ENCODE results near the gene MPRIP. TPM values are rescaled to one million over a fixed set of nuclear protein-coding genes. Genes with fewer than 3 reads are reported as not detected.

Gene MPRIP
- total RNA-seq, 1 experiment from 2014 or later: 443 TPM

DNA sequence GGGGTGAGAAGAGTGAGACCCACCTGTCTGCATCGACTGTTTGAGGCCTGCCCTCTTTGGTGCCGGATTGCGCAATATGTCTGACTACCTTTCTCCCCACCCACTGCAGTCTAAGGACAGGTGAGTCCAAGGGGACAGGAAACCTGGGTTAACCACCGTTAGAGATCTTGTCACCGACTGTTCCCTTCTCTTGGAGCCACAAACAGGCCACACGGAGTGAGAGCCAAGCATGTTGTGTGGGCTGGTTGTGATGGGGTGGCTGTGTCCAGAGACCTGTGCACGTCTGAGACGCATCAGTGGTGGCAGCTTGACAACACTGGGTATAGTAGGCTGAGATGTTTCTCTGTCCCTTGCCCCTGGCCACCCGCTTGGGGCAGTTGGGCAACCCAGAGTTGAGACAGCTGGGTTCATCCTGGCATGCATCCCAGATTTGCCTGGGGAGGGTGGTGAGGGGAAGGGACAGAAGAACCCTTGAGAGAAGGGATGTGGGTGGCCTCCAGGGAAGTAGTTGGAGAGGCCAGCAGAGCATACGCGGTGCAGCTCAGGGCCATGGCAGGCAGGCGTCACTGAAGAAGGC lies 21.4 kb downstream of the MPRIP start:
- TF ChIP-seq, protein P1, sequence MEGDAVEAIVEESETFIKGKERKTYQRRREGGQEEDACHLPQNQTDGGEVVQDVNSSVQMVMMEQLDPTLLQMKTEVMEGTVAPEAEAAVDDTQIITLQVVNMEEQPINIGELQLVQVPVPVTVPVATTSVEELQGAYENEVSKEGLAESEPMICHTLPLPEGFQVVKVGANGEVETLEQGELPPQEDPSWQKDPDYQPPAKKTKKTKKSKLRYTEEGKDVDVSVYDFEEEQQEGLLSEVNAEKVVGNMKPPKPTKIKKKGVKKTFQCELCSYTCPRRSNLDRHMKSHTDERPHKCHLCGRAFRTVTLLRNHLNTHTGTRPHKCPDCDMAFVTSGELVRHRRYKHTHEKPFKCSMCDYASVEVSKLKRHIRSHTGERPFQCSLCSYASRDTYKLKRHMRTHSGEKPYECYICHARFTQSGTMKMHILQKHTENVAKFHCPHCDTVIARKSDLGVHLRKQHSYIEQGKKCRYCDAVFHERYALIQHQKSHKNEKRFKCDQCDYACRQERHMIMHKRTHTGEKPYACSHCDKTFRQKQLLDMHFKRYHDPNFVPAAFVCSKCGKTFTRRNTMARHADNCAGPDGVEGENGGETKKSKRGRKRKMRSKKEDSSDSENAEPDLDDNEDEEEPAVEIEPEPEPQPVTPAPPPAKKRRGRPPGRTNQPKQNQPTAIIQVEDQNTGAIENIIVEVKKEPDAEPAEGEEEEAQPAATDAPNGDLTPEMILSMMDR (conservative IDR thresholded peaks at IDR 0.05): no peak
- TF ChIP-seq EZH2 (IDR thresholded peaks at IDR 0.05; ENCODE audit: low read depth): no peak
- no peaks in the 10 kb centered on the region for H3K27me3 ChIP-seq (ENCODE audit: insufficient read depth, low read depth)
- H3K36me3 ChIP-seq (ENCODE audit: low read depth): peaks cover 60% of the 10 kb centered on the region
- ChIA-PET CTCF (no interaction called here), POLR2A (ENCODE audit: unreplicated experiment) (no interaction called here)
- H3K4me1 ChIP-seq (replicated peaks; ENCODE audit: insufficient read depth): peaks cover 76% of the 10 kb centered on the region
- H3K27ac ChIP-seq: peak overlapping the region; percentile 35
- no peak overlapping the region for H2AFZ ChIP-seq
- no peaks in the 10 kb centered on the region for H3K9me2 ChIP-seq (ENCODE audit: insufficient read depth)
- peak overlapping the region; percentile 26 for H3K4me2 ChIP-seq
- DNase-seq: peak; percentile 56 to 84
- no TSS peak for BruUV-seq (replicated peaks)
- H3F3A ChIP-seq (ENCODE audit: insufficient read depth, low read depth): peaks cover 92% of the 10 kb centered on the region
- peaks cover 84% of the 10 kb centered on the region for H4K20me1 ChIP-seq (ENCODE audit: insufficient read depth)
- H3K4me3 ChIP-seq: no peak overlapping the region
- peaks cover 100% of the 10 kb centered on the region for H3K79me2 ChIP-seq (ENCODE audit: low read depth)
- intact Hi-C loops (cut with micrococcal nuclease; ENCODE audit: unreplicated experiment): loop anchor here (1.0 kb wide), 1 partner anchor 15 kb away; no protein-coding TSS in a partner anchor
- no peaks in the 10 kb centered on the region for H3K9me3 ChIP-seq (ENCODE audit: insufficient read depth, low read depth)

DNA sequence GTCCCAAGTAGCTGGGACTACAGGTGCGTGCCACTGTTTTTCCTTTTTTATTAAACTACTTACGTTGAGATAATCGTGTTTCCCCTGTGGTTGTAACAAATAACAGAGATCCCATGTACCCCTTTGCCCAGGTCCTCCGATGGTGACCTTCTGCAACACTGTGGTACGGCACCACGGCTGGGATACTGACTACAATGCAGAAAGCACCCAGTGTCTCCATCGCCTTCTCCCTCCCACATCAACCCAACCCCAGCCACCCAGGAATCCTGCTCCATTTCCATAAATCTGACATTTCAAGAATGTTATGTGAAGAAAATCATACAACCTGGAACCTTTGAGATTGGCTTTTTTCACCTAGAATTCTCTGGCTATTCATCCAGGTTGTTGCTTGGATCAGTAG lies 22.1 kb downstream of the MPRIP start:
- H2AFZ ChIP-seq: no peak overlapping the region
- no peak overlapping the region for H3K4me2 ChIP-seq
- H3K4me1 ChIP-seq (replicated peaks; ENCODE audit: insufficient read depth): peaks cover 83% of the 10 kb centered on the region
- ChIA-PET CTCF (no interaction called here), POLR2A (ENCODE audit: unreplicated experiment) (no interaction called here)
- intact Hi-C loops (cut with micrococcal nuclease; ENCODE audit: unreplicated experiment): no loop called here
- no peaks in the 10 kb centered on the region for H3K9me2 ChIP-seq (ENCODE audit: insufficient read depth)
- DNase-seq: no peak
- H3K4me3 ChIP-seq: no peak overlapping the region
- no peaks in the 10 kb centered on the region for H3K9me3 ChIP-seq (ENCODE audit: insufficient read depth, low read depth)
- BruUV-seq (replicated peaks): no TSS peak
- peak overlapping the region; percentile 26 for H3K27ac ChIP-seq
- peaks cover 91% of the 10 kb centered on the region for H3F3A ChIP-seq (ENCODE audit: insufficient read depth, low read depth)
- no peaks in the 10 kb centered on the region for H3K27me3 ChIP-seq (ENCODE audit: insufficient read depth, low read depth)
- H3K36me3 ChIP-seq (ENCODE audit: low read depth): peaks cover 60% of the 10 kb centered on the region
- H4K20me1 ChIP-seq (ENCODE audit: insufficient read depth): peaks cover 83% of the 10 kb centered on the region
- peaks cover 100% of the 10 kb centered on the region for H3K79me2 ChIP-seq (ENCODE audit: low read depth)
- TF ChIP-seq, protein P1 (conservative IDR thresholded peaks at IDR 0.05): no peak
- TF ChIP-seq EZH2 (IDR thresholded peaks at IDR 0.05; ENCODE audit: low read depth): no peak

DNA sequence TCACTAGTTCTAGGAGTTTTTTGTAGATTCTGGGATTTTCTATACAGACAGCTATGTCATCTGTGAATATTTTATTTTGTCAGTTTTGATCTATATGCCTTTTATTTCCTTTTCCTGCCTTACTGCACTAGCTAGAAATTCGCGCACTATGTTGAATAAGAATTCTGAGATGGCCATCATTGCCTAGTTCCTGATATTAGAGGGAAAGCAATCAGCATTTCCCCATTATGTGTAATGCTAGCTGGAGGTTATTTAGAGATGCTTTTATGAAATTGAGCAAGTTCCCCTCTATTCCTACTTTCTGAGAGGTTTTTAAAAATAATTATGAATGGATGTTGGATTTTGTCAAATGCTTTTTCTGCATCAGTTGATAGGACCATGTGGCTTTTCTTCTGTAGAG lies 23.8 kb downstream of the MPRIP start:
- POLR2A ChIA-PET (ENCODE audit: unreplicated experiment): no interaction called here
- no peaks in the 10 kb centered on the region for H3K27me3 ChIP-seq (ENCODE audit: insufficient read depth, low read depth)
- peaks cover 64% of the 10 kb centered on the region for H3K36me3 ChIP-seq (ENCODE audit: low read depth)
- intact Hi-C loops (cut with micrococcal nuclease; ENCODE audit: unreplicated experiment): no loop called here
- TF ChIP-seq, protein P1 (conservative IDR thresholded peaks at IDR 0.05): no peak
- no peak for TF ChIP-seq EZH2 (IDR thresholded peaks at IDR 0.05; ENCODE audit: low read depth)
- 0 out of 2 replicates have a peak, but pooled peaks cover 5% of the 10 kb centered on the region for H3K9me3 ChIP-seq (ENCODE audit: insufficient read depth, low read depth)
- H4K20me1 ChIP-seq (ENCODE audit: insufficient read depth): peaks cover 73% of the 10 kb centered on the region
- peak overlapping the region; percentile 33 for H3K27ac ChIP-seq
- peaks cover 92% of the 10 kb centered on the region for H3K4me1 ChIP-seq (replicated peaks; ENCODE audit: insufficient read depth)
- H3K79me2 ChIP-seq (ENCODE audit: low read depth): peaks cover 100% of the 10 kb centered on the region
- H3K9me2 ChIP-seq (ENCODE audit: insufficient read depth): no peaks in the 10 kb centered on the region
- CTCF ChIA-PET: no interaction called here
- H3K4me3 ChIP-seq: no peak overlapping the region
- no TSS peak for BruUV-seq (replicated peaks)
- no peak overlapping the region for H3K4me2 ChIP-seq
- DNase-seq: no peak
- no peak overlapping the region for H2AFZ ChIP-seq
- H3F3A ChIP-seq (ENCODE audit: insufficient read depth, low read depth): peaks cover 89% of the 10 kb centered on the region

Data from PC-9 (cell line).